GM04503 (cell line): Measurements from ENCODE around the gene PTGES2.

ENCODE experiments used
- DNase-seq: peaks from one replicate; pipeline ENCODE4 v3.0.0-alpha.2; 2012; ENCODE audit warnings: low read depth

Gene PTGES2

GRCh38 chr9:128153060-128153946 is 25.8 kb upstream of the PTGES2 start:
- no peak for DNase-seq

GRCh38 chr9:128152133-128153059 is 24.9 kb upstream of the PTGES2 start:
- no peak for DNase-seq

GRCh38 chr9:128151309-128152132 is 24.0 kb upstream of the PTGES2 start:
- DNase-seq, result no peak

- no peak for DNase-seq
These were observed 23.2 kb upstream of the PTGES2 start for GRCh38 chr9:128150594-128151308.

- DNase-seq, result no peak
These were observed 22.5 kb upstream of the PTGES2 start for GRCh38 chr9:128149951-128150593.

GRCh38 chr9:128149001-128149701 is 21.6 kb upstream of the PTGES2 start, which contains the start of gene LCN2:
LCN2 (plus strand) TSS chr9:128149453; CDS start chr9:128149526, 73 bp downstream.
- no peak for DNase-seq

GRCh38 chr9:128148509-128149000 is 21.0 kb upstream of the PTGES2 start:
- DNase-seq, result no peak

GRCh38 chr9:128146591-128147120 is 19.1 kb upstream of the PTGES2 start:
- no peak for DNase-seq

- DNase-seq, result no peak
These were observed 18.4 kb upstream of the PTGES2 start for GRCh38 chr9:128145951-128146351.

GRCh38 chr9:128145536-128145935 is 18.0 kb upstream of the PTGES2 start:
- DNase-seq, result no peak

- no peak for DNase-seq
These were observed 17.0 kb upstream of the PTGES2 start for GRCh38 chr9:128144239-128145181.

GRCh38 chr9:128143525-128144238 is 16.2 kb upstream of the PTGES2 start:
- no peak for DNase-seq

- no peak for DNase-seq
These were observed 15.1 kb upstream of the PTGES2 start for GRCh38 chr9:128142596-128142995.

- DNase-seq, result no peak
These were observed 14.5 kb upstream of the PTGES2 start for GRCh38 chr9:128142061-128142460.

- DNase-seq, result no peak
These were observed 14.1 kb upstream of the PTGES2 start for GRCh38 chr9:128141604-128142003.

GRCh38 chr9:128139621-128140020 is 12.1 kb upstream of the PTGES2 start:
- no peak for DNase-seq

- no peak for DNase-seq
These were observed 10.5 kb upstream of the PTGES2 start for GRCh38 chr9:128138001-128138400.
